Activated T-helper 1 cell treated with Interleukin-2 at 50 U/mL for 16 hours (primary cell): Measurements from ENCODE around the gene AIFM3.
"Not testable (repeated sequence)": the region's sequence is repeated elsewhere in the genome, so short reads cannot be mapped to it uniquely, and the experiment has no call there.

ENCODE experiments used
- DNase-seq: peaks from one replicate; pipeline ENCODE4 v3.0.0-alpha.2; 2020; ENCODE audit warnings: low read depth

AIFM3 gene

GRCh38 chr22:20957683-20958431, 9.2 kb upstream of the AIFM3 start:
- DNase-seq = no peak

GRCh38 chr22:20959578-20960461, 7.2 kb upstream of the AIFM3 start:
- no peak for DNase-seq

GRCh38 chr22:20960609-20961008, 6.4 kb upstream of the AIFM3 start:
- DNase-seq = no peak

GRCh38 chr22:20962491-20962945, 4.5 kb upstream of the AIFM3 start:
- no peak for DNase-seq

GRCh38 chr22:20963201-20964052, 3.6 kb upstream of the AIFM3 start:
- no peak for DNase-seq

- DNase-seq = no peak
These were observed 2.8 kb upstream of the AIFM3 start for GRCh38 chr22:20964090-20964798.

- DNase-seq = no peak
These were observed 2.3 kb upstream of the AIFM3 start for GRCh38 chr22:20964799-20965103.

GRCh38 chr22:20965104-20965887, 1.8 kb upstream of the AIFM3 start:
- DNase-seq = no peak

- no peak for DNase-seq
These were observed 883 bp upstream of the AIFM3 start for GRCh38 chr22:20965888-20966855.

- DNase-seq = no peak
These were observed 699 bp downstream of the AIFM3 start for GRCh38 chr22:20967697-20968211.

- no peak for DNase-seq
These were observed 1.4 kb downstream of the AIFM3 start for GRCh38 chr22:20968281-20968977.

- no peak for DNase-seq
These were observed 4.0 kb downstream of the AIFM3 start for GRCh38 chr22:20970939-20971657.

GRCh38 chr22:20972014-20972694, 5.1 kb downstream of the AIFM3 start:
- DNase-seq = not testable (repeated sequence)

GRCh38 chr22:20972933-20973577, 6.0 kb downstream of the AIFM3 start:
- no peak for DNase-seq

GRCh38 chr22:20973634-20974286, 6.7 kb downstream of the AIFM3 start:
- no peak for DNase-seq

GRCh38 chr22:20974336-20974955, 7.4 kb downstream of the AIFM3 start:
- DNase-seq = no peak
